ENCODE results near the gene RFK. TPM values are rescaled to one million over a fixed set of nuclear protein-coding genes. Genes with fewer than 3 reads are reported as not detected.
A peak's percentile ranks its signal among the peaks of the same experiment; 100 is the strongest.

Gene RFK
- total RNA-seq, 1 donor from 2014 or later = 26.8 TPM

- Histone ChIP-seq H3K4me1 (ENCODE audit: insufficient read depth, low read length) (peaks cover 19% of the 10 kb centered on the region), H3K9me3 (ENCODE audit: insufficient read depth, low read depth, low read length) (no peaks in the 10 kb centered on the region), H3K4me3 (ENCODE audit: insufficient read depth, low read depth, low read length) (no peak overlapping the region), H3K79me2 (ENCODE audit: insufficient read depth, low read length) (no peaks in the 10 kb centered on the region), H4K20me1 (ENCODE audit: insufficient read depth, low read length) (no peaks in the 10 kb centered on the region), H3K9ac (ENCODE audit: low read length) (peak overlapping the region; percentile 8), H2AFZ (ENCODE audit: low read depth, low read length) (peak overlapping the region; percentile 38), H3K36me3 (ENCODE audit: insufficient read depth, low read length) (no peaks in the 10 kb centered on the region), H3K27ac (ENCODE audit: low read depth, low read length) (peak overlapping the region; percentile 48), H3K27me3 (ENCODE audit: insufficient read depth, low read length) (no peaks in the 10 kb centered on the region), H3K4me2 (ENCODE audit: low read length) (peak overlapping the region; percentile 29)
- no peaks in the 10 kb centered on the region for H3K27me3 Mint-ChIP-seq (ENCODE audit: low read depth, unreplicated experiment)
- peak overlapping the region; percentile 41 for H3K4me3 Mint-ChIP-seq (ENCODE audit: unreplicated experiment)
- no peak for FAIRE-seq
- peak; percentile 93 for DNase-seq (ENCODE audit: low read depth)
- H3K27ac Mint-ChIP-seq (ENCODE audit: unreplicated experiment) = no peak overlapping the region
- H3K4me1 Mint-ChIP-seq (ENCODE audit: low read depth, unreplicated experiment) = no peaks in the 10 kb centered on the region
- TF ChIP-seq CTCF (IDR thresholded peaks at IDR 0.05; ENCODE audit: insufficient read depth, low read depth, low read length) = no peak
- TF ChIP-seq EZH2 (IDR thresholded peaks at IDR 0.05; ENCODE audit: insufficient read depth, low read length) = no peak
- peaks cover 2% of the 10 kb centered on the region for H3K36me3 Mint-ChIP-seq (ENCODE audit: low read depth, unreplicated experiment)
- peaks cover 4% of the 10 kb centered on the region for H3K9me3 Mint-ChIP-seq (ENCODE audit: unreplicated experiment)
Measured at GRCh38 chr9:76414661-76415060, 20.4 kb upstream of the RFK start.

GRCh38 chr9:76413658-76414057 is 19.4 kb upstream of the RFK start:
- no peak overlapping the region for H2AFZ ChIP-seq (ENCODE audit: low read depth, low read length)
- no peaks in the 10 kb centered on the region for H3K27me3 Mint-ChIP-seq (ENCODE audit: low read depth, unreplicated experiment)
- H3K36me3 Mint-ChIP-seq (ENCODE audit: low read depth, unreplicated experiment) = peaks cover 2% of the 10 kb centered on the region
- peaks cover 4% of the 10 kb centered on the region for H3K9me3 Mint-ChIP-seq (ENCODE audit: unreplicated experiment)
- H3K4me3 ChIP-seq (ENCODE audit: insufficient read depth, low read depth, low read length) = no peak overlapping the region
- no peaks in the 10 kb centered on the region for H3K27me3 ChIP-seq (ENCODE audit: insufficient read depth, low read length)
- no peak overlapping the region for H3K4me2 ChIP-seq (ENCODE audit: low read length)
- no peaks in the 10 kb centered on the region for H3K36me3 ChIP-seq (ENCODE audit: insufficient read depth, low read length)
- H3K27ac ChIP-seq (ENCODE audit: low read depth, low read length) = no peak overlapping the region
- H3K4me1 ChIP-seq (ENCODE audit: insufficient read depth, low read length) = peaks cover 19% of the 10 kb centered on the region
- FAIRE-seq (no peak), DNase-seq (ENCODE audit: low read depth) (no peak)
- H3K79me2 ChIP-seq (ENCODE audit: insufficient read depth, low read length) = no peaks in the 10 kb centered on the region
- H3K9ac ChIP-seq (ENCODE audit: low read length) = no peak overlapping the region
- no peak overlapping the region for H3K4me3 Mint-ChIP-seq (ENCODE audit: unreplicated experiment)
- H3K9me3 ChIP-seq (ENCODE audit: insufficient read depth, low read depth, low read length) = no peaks in the 10 kb centered on the region
- H4K20me1 ChIP-seq (ENCODE audit: insufficient read depth, low read length) = no peaks in the 10 kb centered on the region
- no peaks in the 10 kb centered on the region for H3K4me1 Mint-ChIP-seq (ENCODE audit: low read depth, unreplicated experiment)
- H3K27ac Mint-ChIP-seq (ENCODE audit: unreplicated experiment) = no peak overlapping the region
- TF ChIP-seq CTCF (IDR thresholded peaks at IDR 0.05; ENCODE audit: insufficient read depth, low read depth, low read length) = no peak
- no peak for TF ChIP-seq EZH2 (IDR thresholded peaks at IDR 0.05; ENCODE audit: insufficient read depth, low read length)

GRCh38 chr9:76412638-76413037 is 18.4 kb upstream of the RFK start:
- no peaks in the 10 kb centered on the region for H3K36me3 Mint-ChIP-seq (ENCODE audit: low read depth, unreplicated experiment)
- H3K27ac Mint-ChIP-seq (ENCODE audit: unreplicated experiment) = peak overlapping the region; percentile 21
- Histone ChIP-seq H3K36me3 (ENCODE audit: insufficient read depth, low read length) (no peaks in the 10 kb centered on the region), H2AFZ (ENCODE audit: low read depth, low read length) (no peak overlapping the region), H4K20me1 (ENCODE audit: insufficient read depth, low read length) (no peaks in the 10 kb centered on the region), H3K27me3 (ENCODE audit: insufficient read depth, low read length) (no peaks in the 10 kb centered on the region), H3K27ac (ENCODE audit: low read depth, low read length) (no peak overlapping the region), H3K79me2 (ENCODE audit: insufficient read depth, low read length) (no peaks in the 10 kb centered on the region), H3K4me2 (ENCODE audit: low read length) (no peak overlapping the region), H3K9me3 (ENCODE audit: insufficient read depth, low read depth, low read length) (no peaks in the 10 kb centered on the region), H3K9ac (ENCODE audit: low read length) (no peak overlapping the region), H3K4me3 (ENCODE audit: insufficient read depth, low read depth, low read length) (no peak overlapping the region), H3K4me1 (ENCODE audit: insufficient read depth, low read length) (peaks cover 19% of the 10 kb centered on the region)
- DNase-seq (ENCODE audit: low read depth) = no peak
- FAIRE-seq = no peak
- H3K4me3 Mint-ChIP-seq (ENCODE audit: unreplicated experiment) = no peak overlapping the region
- peaks cover 4% of the 10 kb centered on the region for H3K9me3 Mint-ChIP-seq (ENCODE audit: unreplicated experiment)
- no peak for TF ChIP-seq CTCF (IDR thresholded peaks at IDR 0.05; ENCODE audit: insufficient read depth, low read depth, low read length)
- H3K27me3 Mint-ChIP-seq (ENCODE audit: low read depth, unreplicated experiment) = no peaks in the 10 kb centered on the region
- no peaks in the 10 kb centered on the region for H3K4me1 Mint-ChIP-seq (ENCODE audit: low read depth, unreplicated experiment)
